ENCODE data around the gene ABCB9. TPM values are rescaled to one million over a fixed set of nuclear protein-coding genes. Genes with fewer than 3 reads are reported as not detected.
"Not testable (repeated sequence)": the region's sequence is repeated elsewhere in the genome, so short reads cannot be mapped to it uniquely, and the experiment has no call there.

ABCB9 gene
- 1 to 10 TPM; 4.6 to 4.9 TPM for total RNA-seq
- long read RNA-seq, partial matches to known transcripts: 0 of 2 reads
- long read RNA-seq, other reads (novel, unspliced or antisense): 2 of 2 reads

GRCh38 chr12:122965851-122966742 lies at the start of gene ABCB9:
Gene ABCB9, minus strand, starts transcription at chr12:122966463. Its CDS starts 6,228 bp downstream, at chr12:122960235.
- ATAC-seq: peak; percentile 87
- intact Hi-C loops (cut with DNase I, micrococcal nuclease): no loop called here
- DNase-seq: peak; percentile 95 to 97

GRCh38 chr12:123014473-123014872 lies 48.2 kb upstream of the ABCB9 start:
- ATAC-seq; intact Hi-C loops (cut with DNase I, micrococcal nuclease); DNase-seq: not testable (repeated sequence)

GRCh38 chr12:123013185-123014095 lies 47.2 kb upstream of the ABCB9 start:
- intact Hi-C loops (cut with DNase I, micrococcal nuclease): no loop called here
- no peak for ATAC-seq
- DNase-seq: no peak

GRCh38 chr12:123011701-123012100 lies 45.4 kb upstream of the ABCB9 start:
- ATAC-seq (no peak), DNase-seq (no peak)
- intact Hi-C loops (cut with DNase I, micrococcal nuclease): no loop called here

GRCh38 chr12:123010681-123011080 lies 44.4 kb upstream of the ABCB9 start:
- ATAC-seq (no peak), DNase-seq (no peak)
- intact Hi-C loops (cut with DNase I, micrococcal nuclease): no loop called here

GRCh38 chr12:123010110-123010509 lies 43.8 kb upstream of the ABCB9 start:
- DNase-seq (no peak), ATAC-seq (no peak)
- intact Hi-C loops (cut with DNase I, micrococcal nuclease): no loop called here

GRCh38 chr12:123006977-123007376 lies 40.7 kb upstream of the ABCB9 start:
- no peak for ATAC-seq
- DNase-seq: no peak
- intact Hi-C loops (cut with DNase I, micrococcal nuclease): no loop called here

GRCh38 chr12:123005081-123005626 lies 38.9 kb upstream of the ABCB9 start:
- DNase-seq (no peak), ATAC-seq (no peak)
- intact Hi-C loops (cut with DNase I, micrococcal nuclease): no loop called here

GRCh38 chr12:123004287-123004686 lies 38.0 kb upstream of the ABCB9 start:
- DNase-seq: no peak
- intact Hi-C loops (cut with DNase I, micrococcal nuclease): no loop called here
- ATAC-seq: no peak

GRCh38 chr12:123003257-123003656 lies 37.0 kb upstream of the ABCB9 start:
- ATAC-seq (no peak), DNase-seq (no peak)
- intact Hi-C loops (cut with DNase I, micrococcal nuclease): no loop called here

GRCh38 chr12:123001464-123001863 lies 35.2 kb upstream of the ABCB9 start:
- ATAC-seq (peak; percentile 84), DNase-seq (no peak)

GRCh38 chr12:123000578-123000977 lies 34.3 kb upstream of the ABCB9 start:
- DNase-seq (no peak), ATAC-seq (no peak)
- intact Hi-C loops (cut with DNase I, micrococcal nuclease): no loop called here

More at GRCh38 chr12:123001464-123001863, 35.2 kb upstream of the ABCB9 start:
- intact Hi-C loops (cut with DNase I, micrococcal nuclease): no loop called here

- ATAC-seq (no peak), DNase-seq (no peak)
- intact Hi-C loops (cut with DNase I, micrococcal nuclease): no loop called here
These were observed 33.7 kb upstream of the ABCB9 start for GRCh38 chr12:122999986-123000420.

- intact Hi-C loops (cut with DNase I, micrococcal nuclease): no loop called here
- no peak for DNase-seq
- no peak for ATAC-seq
These were observed 33.1 kb upstream of the ABCB9 start for GRCh38 chr12:122999196-122999946.

- intact Hi-C loops (cut with DNase I, micrococcal nuclease): no loop called here
- ATAC-seq (no peak), DNase-seq (no peak)
These were observed 32.1 kb upstream of the ABCB9 start for GRCh38 chr12:122998316-122998715.

- ATAC-seq (no peak), DNase-seq (no peak)
- intact Hi-C loops (cut with DNase I, micrococcal nuclease): no loop called here
These were observed 31.3 kb upstream of the ABCB9 start for GRCh38 chr12:122997343-122998250.

- ATAC-seq: no peak
- no peak for DNase-seq
- intact Hi-C loops (cut with DNase I, micrococcal nuclease): no loop called here
These were observed 30.5 kb upstream of the ABCB9 start for GRCh38 chr12:122996621-122997342.

Data from left colon (tissue), 2 donors.